Activated T-helper 9 cell treated with anti-CD3 and anti-CD28 coated beads, Interleukin-2, amount 50 U/mL, for 16 hours (primary cell): Measurements from ENCODE around the gene WDFY3.

Experiments
- DNase-seq: peaks from one replicate; pipeline ENCODE4 v3.0.0-alpha.2; 2020; ENCODE audit warnings: low read depth

WDFY3 gene

DNA sequence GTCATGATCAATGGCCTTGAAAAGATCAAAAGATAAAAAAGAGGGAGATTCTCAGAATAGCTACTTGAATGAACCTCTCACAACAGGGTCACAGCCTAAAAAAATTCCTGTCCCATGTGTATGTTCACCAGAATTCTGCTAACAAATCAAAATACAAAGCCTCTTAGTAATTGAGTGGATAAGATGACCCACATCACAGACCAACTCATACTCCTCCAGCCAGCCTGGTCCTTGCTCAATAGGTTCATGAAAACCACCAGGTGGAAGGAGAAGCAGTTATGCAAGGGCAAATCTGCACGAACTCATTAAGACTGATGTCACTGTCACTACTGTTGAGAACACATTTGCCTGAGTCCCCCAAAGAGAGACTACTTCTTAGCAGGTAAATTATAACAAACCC, 21.5 kb downstream of the WDFY3 start:
- no peak for DNase-seq

DNA sequence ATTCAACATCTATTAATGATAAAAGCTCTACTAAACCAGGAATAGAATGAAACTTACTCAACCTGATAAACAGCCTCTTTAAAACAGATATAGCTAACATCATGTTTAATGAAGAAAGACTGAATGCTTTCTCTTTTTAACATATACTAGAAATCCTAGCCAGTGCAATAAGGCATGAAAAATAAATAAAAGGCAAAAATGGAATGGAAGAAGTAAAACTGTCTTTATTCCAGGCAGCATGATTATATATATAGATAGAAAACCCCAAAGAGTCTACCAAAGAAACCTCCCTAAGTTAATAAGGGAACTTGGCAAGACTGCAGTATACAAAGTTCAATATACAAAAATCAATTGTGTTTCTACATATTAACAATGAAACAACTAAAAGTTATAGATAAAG, 25.5 kb downstream of the WDFY3 start:
- DNase-seq: no peak

DNA sequence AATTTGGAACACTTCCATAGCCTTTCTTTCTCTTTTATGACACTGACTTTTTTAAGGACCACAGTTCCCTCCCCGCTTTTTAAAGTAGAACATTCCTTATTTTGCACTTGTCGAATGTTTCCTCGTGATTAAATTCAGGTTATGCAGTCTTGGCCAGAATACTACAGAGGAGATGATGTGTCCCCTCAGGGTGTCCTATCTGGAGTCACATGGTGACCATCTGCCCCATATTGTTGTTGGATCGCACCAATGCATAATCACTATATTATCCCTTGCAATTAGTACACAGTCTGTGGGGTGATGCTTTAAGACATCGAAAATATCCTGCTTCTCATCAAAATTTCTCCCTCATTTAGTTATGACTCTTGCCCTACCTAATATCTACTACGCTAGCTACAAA, 27.4 kb downstream of the WDFY3 start:
- DNase-seq: no peak

DNA sequence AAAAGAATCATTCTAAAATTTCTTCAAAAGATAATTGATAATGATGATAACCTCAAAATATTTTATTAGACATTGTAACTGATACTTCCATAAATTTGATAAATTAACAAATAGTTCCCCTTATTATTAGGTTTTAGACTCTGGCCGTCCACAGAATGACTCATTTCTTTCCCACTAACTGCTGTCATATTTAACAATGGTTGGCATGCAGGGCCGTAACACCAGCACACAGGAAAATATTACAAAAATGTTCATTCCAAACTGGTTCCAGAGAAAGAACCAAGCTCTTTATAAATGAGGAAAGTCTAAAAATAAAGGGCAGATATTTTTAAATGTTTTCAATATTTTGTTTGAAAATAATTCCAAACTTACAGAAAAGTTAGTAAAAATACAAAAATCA, 28.2 kb downstream of the WDFY3 start:
- DNase-seq: no peak

DNA sequence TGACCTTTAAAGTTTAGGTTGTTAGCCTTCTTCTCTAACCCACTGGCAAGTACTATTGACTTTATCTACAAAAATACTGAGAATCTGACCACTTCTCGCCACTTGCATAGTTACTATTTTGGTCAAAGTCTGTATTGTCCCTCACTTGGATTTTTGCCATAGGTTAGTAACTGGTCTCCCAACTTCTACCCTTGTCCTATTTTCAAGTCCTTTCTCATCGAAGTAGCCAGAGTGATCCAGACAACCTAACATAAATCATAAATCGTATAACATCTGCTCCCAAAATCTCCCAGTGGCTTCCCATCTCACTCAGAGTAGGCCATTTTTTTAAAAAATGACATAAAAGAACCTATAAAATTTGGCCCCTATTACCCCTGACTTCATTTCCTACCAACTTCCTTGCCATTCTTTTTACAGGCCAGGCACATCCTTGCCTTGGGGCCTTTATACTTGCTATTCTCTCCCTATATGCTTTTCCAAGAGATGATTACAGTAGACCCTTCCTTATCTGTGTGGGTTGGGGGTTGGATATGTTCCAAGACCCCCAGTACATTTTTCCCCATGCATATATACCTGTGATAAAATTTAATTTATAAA, 29.0 kb downstream of the WDFY3 start:
- DNase-seq: no peak

DNA sequence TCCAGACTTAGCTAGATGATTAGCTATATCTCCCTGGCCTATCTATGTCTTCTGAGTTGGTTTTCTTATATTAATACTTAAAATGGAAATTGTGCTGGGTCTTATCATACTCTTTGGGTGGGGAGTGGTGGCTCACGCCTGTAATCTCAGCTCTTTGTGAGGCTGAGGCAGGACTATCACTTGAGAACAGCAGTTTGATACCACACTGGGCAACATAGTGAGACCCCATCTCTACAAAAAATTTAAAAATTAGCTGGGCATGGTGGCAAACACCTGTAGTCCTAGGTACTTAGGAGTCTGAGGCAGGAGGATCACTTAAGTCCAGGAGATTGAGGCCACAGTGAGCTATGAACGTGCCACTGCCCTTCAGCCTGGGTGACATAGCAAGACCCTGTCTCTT, 30.4 kb downstream of the WDFY3 start:
- no peak for DNase-seq

DNA sequence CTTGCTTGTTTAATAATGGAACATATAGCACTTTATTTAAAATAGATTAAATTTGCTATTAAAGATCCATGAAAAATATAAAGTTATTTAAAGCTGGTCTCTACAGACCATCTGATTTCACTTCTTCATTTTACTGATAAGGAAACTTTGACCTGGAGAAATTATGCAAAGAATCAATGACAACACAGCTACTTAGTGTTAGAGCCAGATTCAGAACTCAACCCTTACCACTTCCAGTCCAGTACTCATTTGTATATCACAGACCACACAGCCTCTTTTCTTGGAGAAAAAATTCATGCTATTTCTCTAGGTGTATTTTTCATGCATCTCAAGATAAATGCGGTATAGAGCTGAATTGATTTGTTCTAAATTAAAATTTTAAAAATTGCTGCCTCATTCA, 34.0 kb downstream of the WDFY3 start:
- DNase-seq: no peak

DNA sequence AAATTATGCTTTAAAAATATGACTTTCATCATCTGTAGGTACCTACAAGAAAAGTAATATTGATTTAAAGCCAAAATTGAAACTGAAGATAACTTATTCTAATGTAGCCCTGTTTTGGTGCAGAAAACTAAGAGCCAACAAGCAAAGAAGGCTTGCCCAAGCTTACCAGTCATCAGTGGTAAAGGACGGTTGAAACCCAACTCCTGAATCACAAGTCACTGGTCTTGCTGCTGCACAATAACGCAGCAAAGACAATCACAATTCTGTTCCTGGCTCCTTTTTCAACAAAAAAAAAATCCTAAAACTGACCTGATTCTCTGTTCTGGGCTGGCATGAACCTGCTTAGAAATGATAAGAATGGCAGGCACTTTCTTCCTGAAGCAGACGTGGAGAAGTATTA, 34.5 kb downstream of the WDFY3 start:
- DNase-seq: no peak

DNA sequence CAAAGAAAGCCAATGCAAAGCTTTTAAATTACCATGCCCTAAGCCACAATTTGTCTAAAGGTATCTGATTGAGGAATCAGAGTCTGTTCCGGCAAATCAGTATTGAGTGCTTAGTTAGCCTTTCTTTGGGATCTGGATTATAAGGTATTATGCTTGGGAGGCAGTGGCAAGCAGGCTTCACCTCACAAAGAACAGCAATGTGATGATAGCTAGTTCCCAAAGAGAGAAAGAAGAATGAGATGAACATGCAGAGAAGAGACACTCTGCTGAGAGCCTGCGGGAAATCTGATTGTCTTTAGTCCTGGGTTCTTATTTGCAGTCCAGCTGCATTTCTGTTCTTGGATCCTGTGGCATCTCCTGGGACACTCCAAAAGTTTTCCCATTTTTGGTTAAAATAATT, 35.2 kb downstream of the WDFY3 start:
- no peak for DNase-seq

DNA sequence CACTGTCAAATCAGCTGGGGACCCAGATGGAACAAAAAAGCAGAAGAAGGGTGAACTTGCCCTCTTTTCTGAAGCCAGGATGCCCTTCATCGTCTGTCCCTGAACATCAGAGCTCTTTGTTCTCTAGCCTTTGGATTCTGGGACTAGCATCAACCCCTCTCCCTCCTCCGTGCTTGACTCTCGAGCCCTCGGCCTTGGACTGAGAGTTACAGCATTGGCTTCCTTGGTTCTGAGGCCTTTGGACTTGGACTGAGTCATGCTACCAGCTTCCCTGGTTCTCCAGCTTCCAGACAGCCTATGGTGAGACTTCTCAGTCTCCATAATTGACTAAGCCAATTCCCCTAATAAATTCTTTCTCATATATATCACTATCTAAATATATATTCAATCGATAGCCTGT, 38.4 kb downstream of the WDFY3 start:
- DNase-seq: no peak

DNA sequence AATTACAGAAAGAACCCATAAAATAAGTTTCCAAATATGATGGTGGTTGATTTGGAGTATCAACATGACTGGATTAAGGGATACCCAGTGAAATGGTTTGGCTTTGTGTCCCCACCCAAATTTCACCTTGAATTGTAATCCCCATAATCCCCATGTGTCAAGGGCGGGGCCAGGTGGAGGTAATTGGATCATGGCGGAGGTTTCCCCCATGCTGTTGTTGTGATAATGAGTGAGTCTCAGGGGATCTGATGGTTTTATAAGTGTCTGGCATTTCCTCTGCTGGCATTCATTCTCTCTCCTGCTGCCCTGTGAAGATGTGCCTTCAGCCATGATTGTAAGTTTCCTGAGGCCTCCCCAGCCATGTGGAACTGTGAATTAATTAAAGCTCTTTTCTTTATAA, 39.1 kb downstream of the WDFY3 start:
- DNase-seq: no peak

DNA sequence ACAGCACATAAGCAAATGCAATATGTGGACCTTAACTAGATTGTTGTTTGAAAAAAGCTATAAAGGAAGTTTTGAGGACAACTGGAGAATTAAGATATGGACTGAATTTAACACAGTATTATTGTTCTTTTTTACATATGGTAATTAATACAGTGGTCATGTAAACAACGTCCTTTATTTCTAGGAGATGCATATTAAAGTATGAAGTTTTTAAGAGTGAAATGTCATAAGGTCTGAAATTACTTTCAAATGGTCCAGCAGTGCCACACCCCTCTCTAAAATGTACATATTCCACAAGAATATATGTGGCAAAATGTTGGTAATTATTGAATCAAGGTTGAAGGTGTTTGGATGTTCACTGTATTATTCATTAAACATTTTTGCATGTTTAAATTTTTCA, 40.9 kb downstream of the WDFY3 start:
- no peak for DNase-seq

DNA sequence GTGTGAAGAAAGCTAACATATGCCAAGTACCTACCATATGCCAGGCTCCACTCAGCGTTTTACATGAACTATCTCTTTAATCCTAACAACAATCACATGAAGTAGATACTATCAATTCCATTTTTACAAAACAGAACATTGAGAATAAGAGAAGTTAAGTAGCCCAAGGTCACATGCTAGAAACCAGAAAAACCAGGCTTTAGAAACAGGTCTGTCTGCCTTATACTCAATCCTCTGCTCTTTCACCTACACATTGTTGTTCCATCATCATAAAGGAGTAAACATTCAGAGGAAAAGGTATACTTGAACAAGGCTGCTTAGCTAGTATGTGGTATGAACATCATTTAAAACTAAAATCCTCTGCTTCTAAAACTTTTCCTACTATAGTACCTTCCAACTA, 42.1 kb downstream of the WDFY3 start:
- DNase-seq: no peak

DNA sequence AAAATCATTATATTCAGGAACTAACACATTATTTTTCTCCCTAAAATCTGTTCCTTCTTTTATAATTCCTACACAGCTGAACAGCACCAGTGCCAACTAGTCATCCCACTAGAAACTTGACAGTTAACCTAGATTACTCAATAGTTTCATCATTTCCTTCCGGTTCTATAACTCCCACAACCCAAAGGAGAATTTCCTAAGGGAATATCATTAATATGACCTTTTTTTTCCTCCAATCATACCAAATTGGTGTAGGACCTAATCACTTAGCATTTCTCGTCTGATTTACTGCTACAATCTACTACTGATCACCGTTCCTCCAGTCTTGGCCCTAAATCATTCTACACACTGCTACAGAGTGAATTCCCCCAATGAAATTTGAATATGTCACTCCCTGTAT, 45.9 kb downstream of the WDFY3 start:
- DNase-seq: no peak

DNA sequence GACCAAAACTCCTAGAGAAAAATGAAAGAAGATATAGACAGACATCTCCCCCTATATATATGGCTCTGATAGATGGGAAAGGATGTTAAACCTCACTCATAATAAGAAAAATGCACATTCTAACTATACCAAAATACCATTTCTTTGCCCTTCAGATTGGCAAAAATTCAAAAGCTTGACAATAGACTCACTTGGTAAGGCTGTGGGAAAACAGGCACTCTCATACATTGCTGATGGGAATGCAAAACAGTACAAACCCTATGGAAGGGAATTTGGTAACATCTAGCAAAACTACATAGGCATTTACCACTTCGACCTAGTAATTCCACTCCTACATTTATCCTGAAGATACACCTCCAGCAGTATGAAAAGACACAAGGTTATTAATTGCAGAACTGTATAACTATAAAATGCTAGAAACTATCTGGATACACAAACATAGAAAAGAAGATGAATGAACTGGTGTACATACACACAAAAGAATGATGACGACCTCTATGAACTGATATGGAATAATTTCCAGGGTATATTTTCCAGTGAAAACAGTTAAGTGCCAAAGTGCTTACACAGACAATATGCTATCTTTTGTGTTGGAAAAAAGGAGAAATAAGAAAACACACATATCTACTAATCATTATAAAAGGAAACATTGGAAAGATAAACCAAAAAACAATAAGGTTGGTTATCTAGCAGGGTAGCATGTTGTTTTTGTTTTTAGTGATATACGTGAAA, 48.5 kb downstream of the WDFY3 start:
- DNase-seq: no peak

DNA sequence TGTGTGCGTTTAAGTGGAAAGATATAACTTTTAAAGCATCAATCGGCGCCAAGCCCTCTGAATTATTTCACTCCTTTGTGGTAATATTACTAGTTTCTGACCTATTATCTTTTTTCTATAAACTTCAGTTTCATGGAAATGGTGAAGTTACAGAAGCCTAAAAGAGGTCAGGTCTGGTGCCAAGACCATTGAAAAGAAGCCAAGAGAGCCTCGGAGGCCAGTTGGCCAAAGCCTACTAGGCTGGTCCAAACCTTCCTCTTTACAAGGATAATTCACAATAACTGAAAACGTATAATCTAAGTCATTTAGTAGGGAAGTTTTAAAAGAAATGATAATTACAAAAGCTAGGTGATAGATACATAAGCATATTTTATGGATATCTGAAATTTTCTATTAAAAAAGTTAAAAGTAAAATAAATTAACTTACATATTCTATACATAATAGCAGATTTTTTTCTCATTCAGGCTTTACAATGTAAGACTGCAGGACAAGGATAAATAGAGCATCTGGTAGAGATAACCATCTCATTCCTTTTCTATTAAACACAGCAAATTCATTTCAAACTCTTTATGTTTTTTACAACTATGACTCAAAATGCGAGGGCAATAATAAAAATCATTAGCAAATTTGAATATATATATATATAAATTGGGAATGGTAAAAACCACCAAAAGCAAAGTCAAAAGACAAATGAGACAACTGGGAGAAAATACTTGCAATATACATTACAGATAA, 49.2 kb downstream of the WDFY3 start:
- DNase-seq: no peak

DNA sequence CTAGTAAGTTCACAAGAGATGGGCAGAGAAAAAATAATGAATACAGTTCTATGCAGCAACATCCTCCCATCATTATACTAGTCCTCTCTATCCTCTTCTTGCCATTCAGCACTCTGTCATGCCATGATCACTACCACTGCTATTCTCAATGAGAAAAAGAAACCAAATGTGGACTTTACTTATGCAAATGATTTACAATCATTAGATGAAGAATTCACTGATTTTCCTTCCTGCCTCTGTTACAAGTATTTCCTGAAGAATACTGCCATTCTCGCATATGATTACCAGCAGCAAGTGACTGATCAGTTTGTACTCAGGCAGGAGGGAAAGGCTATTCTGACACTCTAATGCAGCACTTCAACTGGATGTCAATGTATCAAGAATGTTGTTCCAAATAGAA, 50.3 kb downstream of the WDFY3 start:
- no peak for DNase-seq

DNA sequence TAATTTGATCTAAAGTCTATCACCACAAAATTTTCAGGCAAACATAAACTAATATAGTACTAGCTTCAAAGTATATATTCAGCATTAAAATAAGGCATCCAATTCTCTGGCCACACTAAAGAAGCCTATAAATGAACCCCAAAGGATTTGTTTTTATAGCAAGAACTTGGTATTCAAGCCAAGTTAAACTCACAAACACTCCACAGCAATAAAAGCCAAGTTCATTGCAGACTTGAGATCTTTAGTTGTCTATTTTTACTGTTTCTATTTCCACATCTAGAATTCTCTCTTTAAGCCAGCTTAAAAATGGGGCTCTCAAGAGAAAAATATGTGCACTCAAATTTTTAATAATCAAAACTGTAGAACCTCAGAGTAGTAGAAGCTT, 51.1 kb downstream of the WDFY3 start:
- DNase-seq: no peak

DNA sequence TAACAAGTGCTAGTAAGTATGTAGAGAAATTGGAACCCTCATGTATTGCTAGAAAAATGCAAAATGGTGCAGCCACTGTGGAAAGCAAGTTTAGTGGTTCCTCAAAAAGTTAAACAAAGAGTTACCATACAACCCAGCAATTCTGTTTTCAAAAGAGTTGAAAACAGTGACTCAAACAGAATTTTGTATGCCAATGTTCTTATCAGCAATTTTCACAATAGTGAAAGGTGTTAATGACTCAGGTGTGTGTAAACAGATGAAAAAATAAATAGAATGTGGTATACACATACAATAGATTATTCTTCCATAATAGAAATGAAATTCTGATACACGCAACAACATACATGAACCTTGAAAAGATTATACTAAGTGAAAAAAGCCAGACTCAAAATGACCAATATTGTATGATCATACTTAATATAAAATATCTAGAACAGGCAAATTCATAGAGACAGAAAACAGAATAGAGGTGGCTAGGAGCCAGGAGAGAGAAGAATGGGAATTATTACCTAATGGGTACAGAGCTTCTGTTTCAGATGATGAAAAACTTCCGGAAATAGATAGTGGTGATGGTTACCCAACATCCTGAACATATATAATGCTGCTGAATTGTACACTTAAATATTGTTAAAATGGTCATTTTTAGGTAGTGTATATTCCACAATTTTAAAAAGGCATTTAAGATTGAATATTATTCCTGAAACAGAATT, 51.6 kb downstream of the WDFY3 start:
- DNase-seq: no peak

DNA sequence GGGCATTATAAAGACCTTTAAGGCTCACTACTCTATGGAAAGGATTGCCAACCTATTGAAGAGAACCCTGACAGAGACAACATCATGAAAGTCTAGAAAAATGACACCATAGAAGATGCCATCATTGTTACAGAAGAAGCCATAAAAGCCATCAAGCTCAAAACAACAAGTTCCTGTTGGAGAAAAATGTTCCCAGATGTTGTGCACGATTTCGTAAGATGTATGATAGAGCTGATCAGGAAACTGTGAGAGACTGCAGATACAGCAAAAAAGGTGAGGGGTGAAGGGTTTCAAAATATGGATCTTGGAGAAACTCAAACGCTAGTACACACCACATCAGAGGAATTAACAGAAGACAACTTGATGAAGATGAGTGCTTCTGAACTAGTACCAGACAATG, 53.3 kb downstream of the WDFY3 start:
- DNase-seq: no peak

DNA sequence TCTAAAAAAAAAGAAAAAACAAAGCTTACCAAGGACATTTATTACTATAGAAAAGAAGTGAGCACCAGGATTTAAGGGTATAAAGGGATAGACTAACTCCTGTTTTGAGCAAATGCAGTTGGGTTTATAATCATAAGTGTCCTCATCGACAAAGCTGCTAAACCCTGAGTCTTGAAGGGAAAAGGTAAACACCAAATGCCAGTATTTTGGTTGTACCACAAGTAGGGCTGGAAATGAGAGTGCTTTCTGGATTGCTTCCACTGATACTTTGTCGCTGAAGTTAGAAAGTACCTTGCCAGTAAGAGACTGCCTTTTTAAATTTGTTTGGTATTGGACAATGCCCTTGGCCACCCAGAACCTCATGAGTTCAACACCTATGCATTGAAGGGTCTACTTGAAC, 53.7 kb downstream of the WDFY3 start:
- no peak for DNase-seq

DNA sequence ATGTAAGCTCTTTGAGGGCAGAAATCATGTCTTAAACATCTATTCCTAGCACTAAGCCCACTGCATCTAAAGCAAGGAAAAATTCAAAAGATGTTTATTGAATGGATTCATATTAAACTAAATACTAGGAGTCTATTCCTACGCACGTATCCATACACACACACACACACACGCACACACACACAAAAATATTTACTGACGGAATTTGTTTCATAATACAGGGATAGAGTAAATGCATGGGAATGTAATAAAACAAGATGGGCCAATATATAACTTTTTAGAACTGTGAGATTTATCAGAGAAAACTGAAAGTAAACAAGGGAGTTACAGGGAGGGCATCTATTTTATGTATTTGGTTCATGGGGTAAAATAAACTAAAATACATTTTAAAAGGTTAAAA, 57.6 kb downstream of the WDFY3 start:
- no peak for DNase-seq

DNA sequence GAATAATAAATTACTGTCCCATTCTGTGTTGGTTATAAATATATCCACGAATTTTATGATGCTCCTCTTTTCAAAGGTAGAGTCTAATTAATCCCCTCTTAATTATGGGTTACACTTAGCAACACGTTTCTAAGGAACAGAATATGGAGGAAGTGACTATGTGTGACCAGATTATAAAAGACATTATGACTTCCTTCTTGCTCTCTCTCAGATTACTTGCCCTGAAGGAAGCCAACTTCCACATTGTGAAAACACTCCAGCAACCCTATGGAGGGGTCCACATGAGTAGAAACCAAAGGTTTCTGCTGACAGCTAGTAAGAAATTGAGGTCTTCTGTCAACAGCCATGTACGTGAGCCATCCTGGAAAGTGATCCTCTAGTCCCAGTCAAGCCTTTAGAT, 59.3 kb downstream of the WDFY3 start:
- DNase-seq: no peak
